OCI-LY7 (cell line): Measurements from ENCODE around the gene IZUMO4.

ENCODE experiments used
- EZH2phosphoT487 ChIP-seq: fragments of 200-600 bp; sonication (generic); IDR thresholded peaks from 2 replicates; pipeline ENCODE4 v1.6.1; 2018; ENCODE audit warnings: low read depth, borderline replicate concordance, mild to moderate bottlenecking, mixed run types, antibody characterized with exemption, low read length, moderate library complexity, mixed read lengths
- TF ChIP-seq, protein P1 (sequence below): fragments of 200-600 bp; sonication (generic); conservative IDR thresholded peaks from 2 replicates; pipeline ENCODE4 v1.5.1; 2014; ENCODE audit warnings: mild to moderate bottlenecking, antibody characterized with exemption, low read length, moderate library complexity, mixed read lengths

DNA sequence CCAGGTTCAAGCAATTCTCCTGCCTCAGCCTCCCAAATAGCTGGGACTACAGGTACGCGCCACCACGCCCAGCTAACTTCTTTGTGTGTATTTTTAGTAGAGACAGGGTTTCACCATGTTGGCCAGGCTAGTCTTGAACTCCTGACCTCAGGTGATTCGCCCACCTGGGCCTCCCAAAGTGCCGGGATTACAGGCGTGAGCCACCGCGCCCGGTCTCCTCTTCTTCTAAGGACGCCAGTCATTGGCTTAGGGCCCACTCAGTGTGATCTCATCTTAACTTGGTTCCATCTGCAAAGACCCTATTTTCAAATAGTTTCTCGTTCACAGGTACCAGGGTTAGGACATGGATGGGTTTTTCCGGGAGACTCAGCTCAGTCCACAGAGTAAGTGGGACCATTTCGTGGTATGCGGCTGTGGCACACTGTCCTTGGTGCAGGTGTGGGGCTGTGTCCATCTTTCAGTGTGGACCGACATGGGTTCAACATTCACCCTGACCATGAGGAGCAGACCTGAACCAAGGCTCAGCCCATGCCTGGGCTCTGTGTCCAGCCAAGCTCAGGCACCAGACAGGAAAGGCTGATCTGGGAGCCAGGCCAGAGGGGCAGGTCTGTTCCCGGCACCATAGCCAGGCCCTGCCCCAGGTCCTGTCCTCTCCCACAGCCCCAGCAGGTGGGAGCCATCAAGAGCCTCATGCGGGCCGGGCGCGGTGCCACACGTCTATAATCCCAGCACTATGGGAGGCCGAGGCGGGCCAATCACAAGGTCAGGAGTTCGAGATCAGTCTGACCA is 42.9 kb upstream of the IZUMO4 start:
- TF ChIP-seq, protein P1, sequence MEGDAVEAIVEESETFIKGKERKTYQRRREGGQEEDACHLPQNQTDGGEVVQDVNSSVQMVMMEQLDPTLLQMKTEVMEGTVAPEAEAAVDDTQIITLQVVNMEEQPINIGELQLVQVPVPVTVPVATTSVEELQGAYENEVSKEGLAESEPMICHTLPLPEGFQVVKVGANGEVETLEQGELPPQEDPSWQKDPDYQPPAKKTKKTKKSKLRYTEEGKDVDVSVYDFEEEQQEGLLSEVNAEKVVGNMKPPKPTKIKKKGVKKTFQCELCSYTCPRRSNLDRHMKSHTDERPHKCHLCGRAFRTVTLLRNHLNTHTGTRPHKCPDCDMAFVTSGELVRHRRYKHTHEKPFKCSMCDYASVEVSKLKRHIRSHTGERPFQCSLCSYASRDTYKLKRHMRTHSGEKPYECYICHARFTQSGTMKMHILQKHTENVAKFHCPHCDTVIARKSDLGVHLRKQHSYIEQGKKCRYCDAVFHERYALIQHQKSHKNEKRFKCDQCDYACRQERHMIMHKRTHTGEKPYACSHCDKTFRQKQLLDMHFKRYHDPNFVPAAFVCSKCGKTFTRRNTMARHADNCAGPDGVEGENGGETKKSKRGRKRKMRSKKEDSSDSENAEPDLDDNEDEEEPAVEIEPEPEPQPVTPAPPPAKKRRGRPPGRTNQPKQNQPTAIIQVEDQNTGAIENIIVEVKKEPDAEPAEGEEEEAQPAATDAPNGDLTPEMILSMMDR, result no peak
- TF ChIP-seq EZH2phosphoT487, result no peak
